ENCODE data around the gene TFF1.

The TFF1 gene

DNA sequence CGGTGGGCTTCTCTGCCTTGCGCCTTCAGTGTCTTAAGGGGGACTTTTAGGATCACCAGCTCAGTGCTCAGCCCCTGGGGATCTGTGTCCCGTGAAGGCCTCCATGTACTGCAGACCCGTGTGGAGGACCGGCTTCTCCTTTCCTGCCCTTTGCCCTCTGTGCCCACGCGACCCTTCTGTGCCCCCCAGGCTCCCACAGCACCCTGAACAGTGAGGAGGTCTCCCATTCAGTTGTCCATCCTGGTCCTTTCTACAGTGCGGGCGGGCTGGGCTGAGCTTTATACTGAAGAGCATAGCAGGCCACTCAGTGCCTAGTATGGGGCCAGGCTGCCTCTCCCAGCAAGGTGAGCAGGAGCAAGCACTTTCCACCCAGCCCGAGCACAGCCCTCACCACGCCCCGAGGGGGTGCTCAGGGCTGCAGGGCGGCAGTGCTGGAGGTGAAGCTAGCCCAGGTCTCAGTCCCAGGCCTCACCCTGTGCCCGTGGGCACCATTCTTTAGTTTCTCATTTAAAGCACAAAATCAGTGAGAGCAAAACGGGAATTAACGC is 7.6 kb upstream of the TFF1 start:
- no peak for ATAC-seq
- TF ChIP-seq ESRRG (CRISPR knock-in tag; IDR thresholded peaks at IDR 0.05) (no peak), ARNTL (CRISPR knock-in tag; IDR thresholded peaks at IDR 0.05; ENCODE audit: borderline replicate concordance, low read depth) (no peak), OSR1 (CRISPR knock-in tag; IDR thresholded peaks at IDR 0.05) (no peak), ZC3H10 (CRISPR knock-in tag; IDR thresholded peaks at IDR 0.05) (no peak), PPARA (CRISPR knock-in tag; IDR thresholded peaks at IDR 0.05; ENCODE audit: borderline replicate concordance) (no peak), ZNF70 (CRISPR knock-in tag; IDR thresholded peaks at IDR 0.05) (no peak)
- TF ChIP-seq, protein P1, sequence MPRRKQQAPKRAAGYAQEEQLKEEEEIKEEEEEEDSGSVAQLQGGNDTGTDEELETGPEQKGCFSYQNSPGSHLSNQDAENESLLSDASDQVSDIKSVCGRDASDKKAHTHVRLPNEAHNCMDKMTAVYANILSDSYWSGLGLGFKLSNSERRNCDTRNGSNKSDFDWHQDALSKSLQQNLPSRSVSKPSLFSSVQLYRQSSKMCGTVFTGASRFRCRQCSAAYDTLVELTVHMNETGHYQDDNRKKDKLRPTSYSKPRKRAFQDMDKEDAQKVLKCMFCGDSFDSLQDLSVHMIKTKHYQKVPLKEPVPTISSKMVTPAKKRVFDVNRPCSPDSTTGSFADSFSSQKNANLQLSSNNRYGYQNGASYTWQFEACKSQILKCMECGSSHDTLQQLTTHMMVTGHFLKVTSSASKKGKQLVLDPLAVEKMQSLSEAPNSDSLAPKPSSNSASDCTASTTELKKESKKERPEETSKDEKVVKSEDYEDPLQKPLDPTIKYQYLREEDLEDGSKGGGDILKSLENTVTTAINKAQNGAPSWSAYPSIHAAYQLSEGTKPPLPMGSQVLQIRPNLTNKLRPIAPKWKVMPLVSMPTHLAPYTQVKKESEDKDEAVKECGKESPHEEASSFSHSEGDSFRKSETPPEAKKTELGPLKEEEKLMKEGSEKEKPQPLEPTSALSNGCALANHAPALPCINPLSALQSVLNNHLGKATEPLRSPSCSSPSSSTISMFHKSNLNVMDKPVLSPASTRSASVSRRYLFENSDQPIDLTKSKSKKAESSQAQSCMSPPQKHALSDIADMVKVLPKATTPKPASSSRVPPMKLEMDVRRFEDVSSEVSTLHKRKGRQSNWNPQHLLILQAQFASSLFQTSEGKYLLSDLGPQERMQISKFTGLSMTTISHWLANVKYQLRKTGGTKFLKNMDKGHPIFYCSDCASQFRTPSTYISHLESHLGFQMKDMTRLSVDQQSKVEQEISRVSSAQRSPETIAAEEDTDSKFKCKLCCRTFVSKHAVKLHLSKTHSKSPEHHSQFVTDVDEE (CRISPR knock-in tag; IDR thresholded peaks at IDR 0.05), result no peak
- TF ChIP-seq, protein P2, sequence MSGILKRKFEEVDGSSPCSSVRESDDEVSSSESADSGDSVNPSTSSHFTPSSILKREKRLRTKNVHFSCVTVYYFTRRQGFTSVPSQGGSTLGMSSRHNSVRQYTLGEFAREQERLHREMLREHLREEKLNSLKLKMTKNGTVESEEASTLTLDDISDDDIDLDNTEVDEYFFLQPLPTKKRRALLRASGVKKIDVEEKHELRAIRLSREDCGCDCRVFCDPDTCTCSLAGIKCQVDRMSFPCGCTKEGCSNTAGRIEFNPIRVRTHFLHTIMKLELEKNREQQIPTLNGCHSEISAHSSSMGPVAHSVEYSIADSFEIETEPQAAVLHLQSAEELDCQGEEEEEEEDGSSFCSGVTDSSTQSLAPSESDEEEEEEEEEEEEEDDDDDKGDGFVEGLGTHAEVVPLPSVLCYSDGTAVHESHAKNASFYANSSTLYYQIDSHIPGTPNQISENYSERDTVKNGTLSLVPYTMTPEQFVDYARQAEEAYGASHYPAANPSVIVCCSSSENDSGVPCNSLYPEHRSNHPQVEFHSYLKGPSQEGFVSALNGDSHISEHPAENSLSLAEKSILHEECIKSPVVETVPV (CRISPR knock-in tag; IDR thresholded peaks at IDR 0.05), result no peak

DNA sequence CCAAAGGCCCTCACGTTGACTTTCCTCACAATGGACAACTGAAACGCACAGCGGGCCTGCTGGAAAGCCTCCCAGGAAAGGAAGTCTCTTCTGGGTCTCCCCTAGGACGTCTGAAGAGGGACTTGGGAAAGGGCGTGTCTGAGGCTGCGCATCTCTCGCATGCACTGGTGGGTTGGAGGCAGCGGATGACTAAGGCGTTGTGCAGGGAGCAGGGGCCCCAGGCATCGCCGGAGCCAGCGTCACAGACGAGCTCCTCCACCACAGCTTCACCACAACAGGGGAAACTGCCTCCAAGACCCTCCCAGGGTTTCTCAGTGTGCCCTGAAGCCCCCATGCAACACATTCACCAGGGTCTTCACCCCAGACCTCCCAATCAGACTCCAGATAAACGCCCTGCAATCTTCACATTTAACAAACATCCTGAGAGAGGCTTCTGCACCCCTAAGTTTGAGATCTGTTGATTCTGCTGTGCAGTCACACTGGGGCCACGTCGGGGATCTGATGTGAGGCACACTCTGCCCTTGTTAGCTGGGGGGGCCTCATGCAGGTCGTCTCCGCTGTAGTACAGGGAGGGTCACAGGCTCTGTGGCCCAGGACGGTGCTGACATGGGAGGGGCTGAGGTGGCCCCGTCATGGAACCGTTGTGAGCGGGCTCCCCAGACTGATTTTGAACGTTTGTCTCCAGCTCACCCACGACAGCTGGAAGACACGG is 7.0 kb upstream of the TFF1 start:
- TF ChIP-seq GLIS3 (CRISPR knock-in tag; IDR thresholded peaks at IDR 0.05), result no peak
- TF ChIP-seq, protein P2 (CRISPR knock-in tag; IDR thresholded peaks at IDR 0.05), result no peak
- ATAC-seq, result no peak

DNA sequence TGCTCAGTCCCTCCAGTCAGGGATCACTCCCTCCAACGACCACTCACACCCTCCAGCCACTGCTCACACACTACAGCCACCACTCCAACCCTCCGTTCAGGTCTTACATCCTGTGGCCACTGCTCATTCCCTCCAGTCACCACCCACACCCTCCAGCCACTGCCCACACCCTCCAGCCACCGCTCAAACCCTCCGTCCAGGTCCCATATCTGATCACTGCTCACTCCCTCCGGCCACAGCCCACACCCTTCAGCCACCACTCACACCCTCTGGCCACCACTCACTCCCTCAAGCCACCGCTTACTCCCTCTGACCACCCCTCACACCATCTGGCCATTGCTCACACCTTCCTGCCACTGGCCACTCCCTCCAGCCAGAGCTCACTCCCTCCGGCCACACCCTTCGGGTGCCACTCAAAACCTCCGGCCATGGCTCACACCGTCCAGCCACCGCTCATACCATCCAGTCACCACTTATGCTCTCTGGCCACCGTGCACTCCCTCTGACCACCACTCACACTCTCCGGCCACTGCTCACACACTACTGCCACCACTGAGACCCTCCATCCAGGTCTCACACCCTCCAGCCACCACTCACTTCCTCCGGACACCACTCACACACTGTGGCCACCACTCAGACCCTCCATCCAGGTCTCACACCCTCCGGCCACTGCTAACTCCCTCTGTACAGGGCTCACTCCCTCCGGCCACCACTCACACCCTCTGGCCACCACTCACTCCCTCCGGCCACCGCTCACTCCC is 4.7 kb upstream of the TFF1 start:
- no peak for ATAC-seq
- TF ChIP-seq SNAI2 (CRISPR knock-in tag; IDR thresholded peaks at IDR 0.05), result no peak
- TF ChIP-seq GLIS3 (CRISPR knock-in tag; IDR thresholded peaks at IDR 0.05), result no peak
- TF ChIP-seq ZFP3 (CRISPR knock-in tag; IDR thresholded peaks at IDR 0.05), result no peak
- TF ChIP-seq BACH2 (CRISPR knock-in tag; IDR thresholded peaks at IDR 0.05; ENCODE audit: borderline replicate concordance), result no peak
- TF ChIP-seq, protein P3, sequence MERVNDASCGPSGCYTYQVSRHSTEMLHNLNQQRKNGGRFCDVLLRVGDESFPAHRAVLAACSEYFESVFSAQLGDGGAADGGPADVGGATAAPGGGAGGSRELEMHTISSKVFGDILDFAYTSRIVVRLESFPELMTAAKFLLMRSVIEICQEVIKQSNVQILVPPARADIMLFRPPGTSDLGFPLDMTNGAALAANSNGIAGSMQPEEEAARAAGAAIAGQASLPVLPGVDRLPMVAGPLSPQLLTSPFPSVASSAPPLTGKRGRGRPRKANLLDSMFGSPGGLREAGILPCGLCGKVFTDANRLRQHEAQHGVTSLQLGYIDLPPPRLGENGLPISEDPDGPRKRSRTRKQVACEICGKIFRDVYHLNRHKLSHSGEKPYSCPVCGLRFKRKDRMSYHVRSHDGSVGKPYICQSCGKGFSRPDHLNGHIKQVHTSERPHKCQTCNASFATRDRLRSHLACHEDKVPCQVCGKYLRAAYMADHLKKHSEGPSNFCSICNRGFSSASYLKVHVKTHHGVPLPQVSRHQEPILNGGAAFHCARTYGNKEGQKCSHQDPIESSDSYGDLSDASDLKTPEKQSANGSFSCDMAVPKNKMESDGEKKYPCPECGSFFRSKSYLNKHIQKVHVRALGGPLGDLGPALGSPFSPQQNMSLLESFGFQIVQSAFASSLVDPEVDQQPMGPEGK (CRISPR knock-in tag; IDR thresholded peaks at IDR 0.05; ENCODE audit: borderline replicate concordance), result no peak
- TF ChIP-seq, protein P4, sequence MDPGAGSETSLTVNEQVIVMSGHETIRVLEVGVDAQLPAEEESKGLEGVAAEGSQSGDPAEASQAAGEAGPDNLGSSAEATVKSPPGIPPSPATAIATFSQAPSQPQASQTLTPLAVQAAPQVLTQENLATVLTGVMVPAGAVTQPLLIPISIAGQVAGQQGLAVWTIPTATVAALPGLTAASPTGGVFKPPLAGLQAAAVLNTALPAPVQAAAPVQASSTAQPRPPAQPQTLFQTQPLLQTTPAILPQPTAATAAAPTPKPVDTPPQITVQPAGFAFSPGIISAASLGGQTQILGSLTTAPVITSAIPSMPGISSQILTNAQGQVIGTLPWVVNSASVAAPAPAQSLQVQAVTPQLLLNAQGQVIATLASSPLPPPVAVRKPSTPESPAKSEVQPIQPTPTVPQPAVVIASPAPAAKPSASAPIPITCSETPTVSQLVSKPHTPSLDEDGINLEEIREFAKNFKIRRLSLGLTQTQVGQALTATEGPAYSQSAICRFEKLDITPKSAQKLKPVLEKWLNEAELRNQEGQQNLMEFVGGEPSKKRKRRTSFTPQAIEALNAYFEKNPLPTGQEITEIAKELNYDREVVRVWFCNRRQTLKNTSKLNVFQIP (CRISPR knock-in tag; IDR thresholded peaks at IDR 0.05; ENCODE audit: borderline replicate concordance, low read depth), result no peak
- no peak for TF ChIP-seq TCF4 (CRISPR knock-in tag; IDR thresholded peaks at IDR 0.05; ENCODE audit: borderline replicate concordance)
- no peak for TF ChIP-seq ZNF565 (CRISPR knock-in tag; conservative IDR thresholded peaks at IDR 0.05; ENCODE audit: low read depth)
- no peak for TF ChIP-seq ARNTL (CRISPR knock-in tag; IDR thresholded peaks at IDR 0.05; ENCODE audit: borderline replicate concordance, low read depth)
- TF ChIP-seq, protein P5, sequence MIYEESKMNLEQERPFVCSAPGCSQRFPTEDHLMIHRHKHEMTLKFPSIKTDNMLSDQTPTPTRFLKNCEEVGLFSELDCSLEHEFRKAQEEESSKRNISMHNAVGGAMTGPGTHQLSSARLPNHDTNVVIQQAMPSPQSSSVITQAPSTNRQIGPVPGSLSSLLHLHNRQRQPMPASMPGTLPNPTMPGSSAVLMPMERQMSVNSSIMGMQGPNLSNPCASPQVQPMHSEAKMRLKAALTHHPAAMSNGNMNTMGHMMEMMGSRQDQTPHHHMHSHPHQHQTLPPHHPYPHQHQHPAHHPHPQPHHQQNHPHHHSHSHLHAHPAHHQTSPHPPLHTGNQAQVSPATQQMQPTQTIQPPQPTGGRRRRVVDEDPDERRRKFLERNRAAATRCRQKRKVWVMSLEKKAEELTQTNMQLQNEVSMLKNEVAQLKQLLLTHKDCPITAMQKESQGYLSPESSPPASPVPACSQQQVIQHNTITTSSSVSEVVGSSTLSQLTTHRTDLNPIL (CRISPR knock-in tag; IDR thresholded peaks at IDR 0.05; ENCODE audit: low read depth), result no peak
- no peak for TF ChIP-seq CSDC2 (CRISPR knock-in tag; IDR thresholded peaks at IDR 0.05)
- TF ChIP-seq ESRRG (CRISPR knock-in tag; IDR thresholded peaks at IDR 0.05), result no peak
- TF ChIP-seq ZC3H10 (CRISPR knock-in tag; IDR thresholded peaks at IDR 0.05), result no peak
- TF ChIP-seq, protein P1 (CRISPR knock-in tag; IDR thresholded peaks at IDR 0.05), result no peak
- no peak for TF ChIP-seq RARB (CRISPR knock-in tag; IDR thresholded peaks at IDR 0.05)
- no peak for TF ChIP-seq TOX (CRISPR knock-in tag; IDR thresholded peaks at IDR 0.05; ENCODE audit: borderline replicate concordance)

Measured in SK-N-SH treated with all-trans-retinoic acid at 6 μM for 48 hours (cell line).